Vagina (tissue), 2 donors: ENCODE measurements around the gene C1QL2.

Experiments
- POLR2A ChIP-seq, 2 donors: fragments of 450-650 bp; IDR thresholded peaks; one replicate each; pipeline ENCODE4 v1.6.1; 2017; ENCODE audit warnings: antibody characterized with exemption in 2 of 2, mild to moderate bottlenecking in 2 of 2, moderate library complexity in 2 of 2
- TF ChIP-seq, protein P1 (sequence below), 3 experiments: fragments of 450-650 bp in 2 of 3; fragments of 200-600 bp in 1 of 3; sonication (generic) in 1 of 3; IDR thresholded peaks; one replicate each; pipeline ENCODE4 v1.5.1; 2017 to 2019; ENCODE audit warnings: antibody characterized with exemption in 3 of 3, mild to moderate bottlenecking in 2 of 3, moderate library complexity in 2 of 3

DNA sequence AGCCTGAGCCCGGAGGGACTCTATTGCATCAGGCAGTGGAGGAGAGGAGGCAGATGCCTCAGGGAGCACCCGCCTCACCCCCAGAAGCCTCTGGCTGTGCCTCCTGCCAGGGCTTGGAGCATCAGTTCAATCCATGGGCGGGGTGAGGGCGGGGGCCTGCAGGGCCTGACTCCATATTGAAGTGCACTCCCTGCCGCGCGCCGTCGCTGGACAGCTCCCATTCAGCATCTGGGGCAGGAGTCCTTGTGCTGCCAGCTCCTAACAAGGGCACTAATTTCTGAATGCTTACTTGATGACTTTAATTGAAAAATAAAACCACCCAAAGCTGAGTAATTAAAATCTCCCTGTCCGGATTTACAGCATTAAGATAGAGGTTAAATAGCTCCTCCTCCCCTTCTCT lies 23.8 kb downstream of the C1QL2 start:
- TF ChIP-seq POLR2A (IDR thresholded peaks at IDR 0.05), result no peak
- TF ChIP-seq, protein P1, sequence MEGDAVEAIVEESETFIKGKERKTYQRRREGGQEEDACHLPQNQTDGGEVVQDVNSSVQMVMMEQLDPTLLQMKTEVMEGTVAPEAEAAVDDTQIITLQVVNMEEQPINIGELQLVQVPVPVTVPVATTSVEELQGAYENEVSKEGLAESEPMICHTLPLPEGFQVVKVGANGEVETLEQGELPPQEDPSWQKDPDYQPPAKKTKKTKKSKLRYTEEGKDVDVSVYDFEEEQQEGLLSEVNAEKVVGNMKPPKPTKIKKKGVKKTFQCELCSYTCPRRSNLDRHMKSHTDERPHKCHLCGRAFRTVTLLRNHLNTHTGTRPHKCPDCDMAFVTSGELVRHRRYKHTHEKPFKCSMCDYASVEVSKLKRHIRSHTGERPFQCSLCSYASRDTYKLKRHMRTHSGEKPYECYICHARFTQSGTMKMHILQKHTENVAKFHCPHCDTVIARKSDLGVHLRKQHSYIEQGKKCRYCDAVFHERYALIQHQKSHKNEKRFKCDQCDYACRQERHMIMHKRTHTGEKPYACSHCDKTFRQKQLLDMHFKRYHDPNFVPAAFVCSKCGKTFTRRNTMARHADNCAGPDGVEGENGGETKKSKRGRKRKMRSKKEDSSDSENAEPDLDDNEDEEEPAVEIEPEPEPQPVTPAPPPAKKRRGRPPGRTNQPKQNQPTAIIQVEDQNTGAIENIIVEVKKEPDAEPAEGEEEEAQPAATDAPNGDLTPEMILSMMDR (IDR thresholded peaks at IDR 0.05), result no peak
